GM12865 (cell line): ENCODE results near the gene ZFYVE28.
A peak's percentile ranks its signal among the peaks of the same experiment; 100 is the strongest.
"Not testable (repeated sequence)": the region's sequence is repeated elsewhere in the genome, so short reads cannot be mapped to it uniquely, and the experiment has no call there.

Experiments
- DNase-seq: peaks from one replicate; pipeline ENCODE4 v3.0.0; 2010; ENCODE audit warnings: low read depth
- H3K4me3 ChIP-seq: 2 replicates; pipeline ENCODE4 v1.5.1; 2011; ENCODE audit warnings: mild to moderate bottlenecking, low read depth, low read length, control low read depth
- TF ChIP-seq, protein P1 (sequence below): IDR thresholded peaks from 2 replicates; pipeline ENCODE4 v1.5.1; 2011; ENCODE audit warnings: low read length, control low read depth, low read depth, inconsistent platforms; ENCODE audit not compliant: insufficient read depth; ENCODE audit errors: missing control alignments

The ZFYVE28 gene

DNA sequence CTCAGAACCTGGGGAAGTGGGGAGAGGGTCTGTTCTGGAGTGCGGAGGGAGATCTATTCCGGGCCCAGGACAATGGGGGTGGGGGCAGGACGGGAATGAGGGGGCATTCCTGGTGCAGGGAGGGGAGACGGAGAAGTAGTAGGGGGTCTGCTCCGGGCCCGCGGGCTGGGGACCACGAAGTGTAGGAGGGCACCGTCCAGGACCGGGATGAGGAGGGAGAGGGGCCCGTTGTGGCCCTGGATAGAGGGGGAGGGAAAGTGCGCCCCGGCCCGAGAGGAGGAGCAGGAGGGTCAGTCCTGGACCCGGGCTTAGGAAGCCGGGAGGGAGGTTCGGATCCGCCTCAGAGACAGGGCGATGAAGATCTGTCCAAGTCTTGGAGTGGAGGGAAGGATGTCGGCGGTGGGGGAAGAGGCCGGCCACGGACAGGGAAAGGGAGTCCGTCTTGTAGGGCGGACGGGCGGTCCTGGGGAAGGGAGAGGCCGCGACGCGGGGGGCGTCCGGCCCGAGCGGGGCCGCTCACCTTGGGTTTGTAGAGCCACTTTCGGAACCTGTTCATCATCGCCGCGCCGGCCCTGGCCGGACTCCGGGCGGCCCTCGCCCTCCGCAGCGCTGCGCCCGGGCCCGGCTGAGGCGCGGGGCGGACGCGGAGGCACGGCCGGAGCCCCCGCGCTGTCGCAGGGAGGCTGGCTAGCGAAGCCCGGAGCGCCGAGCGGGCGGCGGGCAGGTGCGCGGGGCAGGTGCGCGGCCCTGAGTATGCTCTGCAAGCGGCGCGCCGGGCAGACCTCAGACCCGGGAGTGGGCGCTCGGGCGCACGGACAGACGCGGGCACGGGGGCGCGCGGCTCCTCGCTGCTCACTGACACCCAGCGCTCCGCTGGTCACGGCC is at the start of gene ZFYVE28:
Gene ZFYVE28 (minus strand): TSS at position 881 of the 885 bp plus-strand sequence. CDS start 322 bp downstream, at position 559.
- H3K4me3 ChIP-seq = peak within 1 kb of the TSS; percentile 56
- DNase-seq = no peak
- TF ChIP-seq, protein P1, sequence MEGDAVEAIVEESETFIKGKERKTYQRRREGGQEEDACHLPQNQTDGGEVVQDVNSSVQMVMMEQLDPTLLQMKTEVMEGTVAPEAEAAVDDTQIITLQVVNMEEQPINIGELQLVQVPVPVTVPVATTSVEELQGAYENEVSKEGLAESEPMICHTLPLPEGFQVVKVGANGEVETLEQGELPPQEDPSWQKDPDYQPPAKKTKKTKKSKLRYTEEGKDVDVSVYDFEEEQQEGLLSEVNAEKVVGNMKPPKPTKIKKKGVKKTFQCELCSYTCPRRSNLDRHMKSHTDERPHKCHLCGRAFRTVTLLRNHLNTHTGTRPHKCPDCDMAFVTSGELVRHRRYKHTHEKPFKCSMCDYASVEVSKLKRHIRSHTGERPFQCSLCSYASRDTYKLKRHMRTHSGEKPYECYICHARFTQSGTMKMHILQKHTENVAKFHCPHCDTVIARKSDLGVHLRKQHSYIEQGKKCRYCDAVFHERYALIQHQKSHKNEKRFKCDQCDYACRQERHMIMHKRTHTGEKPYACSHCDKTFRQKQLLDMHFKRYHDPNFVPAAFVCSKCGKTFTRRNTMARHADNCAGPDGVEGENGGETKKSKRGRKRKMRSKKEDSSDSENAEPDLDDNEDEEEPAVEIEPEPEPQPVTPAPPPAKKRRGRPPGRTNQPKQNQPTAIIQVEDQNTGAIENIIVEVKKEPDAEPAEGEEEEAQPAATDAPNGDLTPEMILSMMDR = no peak

DNA sequence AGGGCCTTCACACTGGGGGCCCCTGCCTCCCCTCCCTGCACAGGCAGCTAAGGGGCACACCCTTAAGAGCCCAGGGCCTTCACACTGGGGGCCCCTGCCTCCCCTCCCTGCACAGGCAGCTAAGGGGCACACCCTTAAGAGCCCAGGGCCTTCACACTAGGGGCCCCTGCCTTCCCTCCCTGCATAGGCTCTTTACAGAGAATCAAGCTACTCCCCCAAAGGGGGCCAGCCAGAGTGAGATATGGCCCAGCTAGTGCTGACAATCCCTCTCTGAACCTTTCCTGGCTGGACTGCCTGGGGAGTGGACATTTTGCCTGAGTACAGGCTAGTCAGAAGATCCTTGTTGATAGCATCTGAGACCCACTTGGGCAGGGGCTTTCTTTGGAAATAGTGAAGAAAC is 47.1 kb upstream of the ZFYVE28 start:
- H3K4me3 ChIP-seq = not testable (repeated sequence)

DNA sequence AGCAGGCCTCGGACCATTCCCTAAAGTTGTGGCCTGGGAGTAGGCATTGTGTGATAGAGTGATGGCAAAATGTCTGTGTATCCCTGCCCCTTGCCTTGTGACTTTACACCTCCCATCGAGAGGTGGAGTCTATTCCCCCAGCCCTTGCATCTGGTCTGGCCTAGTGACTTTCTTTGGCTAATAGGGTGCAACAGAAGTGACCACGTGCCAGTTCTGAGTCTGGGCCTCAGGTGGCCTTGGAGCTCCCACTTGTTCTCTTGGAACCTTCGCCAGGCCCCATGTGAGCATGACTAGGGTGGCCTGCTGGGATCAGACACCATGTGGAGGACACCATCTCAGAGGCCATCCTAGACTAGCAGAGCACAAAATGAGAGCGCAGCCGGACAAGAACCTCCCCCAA is 46.6 kb upstream of the ZFYVE28 start:
- DNase-seq = no peak

More for the DNA sequence above, 47.1 kb upstream of the ZFYVE28 start:
- not testable (repeated sequence) for DNase-seq

DNA sequence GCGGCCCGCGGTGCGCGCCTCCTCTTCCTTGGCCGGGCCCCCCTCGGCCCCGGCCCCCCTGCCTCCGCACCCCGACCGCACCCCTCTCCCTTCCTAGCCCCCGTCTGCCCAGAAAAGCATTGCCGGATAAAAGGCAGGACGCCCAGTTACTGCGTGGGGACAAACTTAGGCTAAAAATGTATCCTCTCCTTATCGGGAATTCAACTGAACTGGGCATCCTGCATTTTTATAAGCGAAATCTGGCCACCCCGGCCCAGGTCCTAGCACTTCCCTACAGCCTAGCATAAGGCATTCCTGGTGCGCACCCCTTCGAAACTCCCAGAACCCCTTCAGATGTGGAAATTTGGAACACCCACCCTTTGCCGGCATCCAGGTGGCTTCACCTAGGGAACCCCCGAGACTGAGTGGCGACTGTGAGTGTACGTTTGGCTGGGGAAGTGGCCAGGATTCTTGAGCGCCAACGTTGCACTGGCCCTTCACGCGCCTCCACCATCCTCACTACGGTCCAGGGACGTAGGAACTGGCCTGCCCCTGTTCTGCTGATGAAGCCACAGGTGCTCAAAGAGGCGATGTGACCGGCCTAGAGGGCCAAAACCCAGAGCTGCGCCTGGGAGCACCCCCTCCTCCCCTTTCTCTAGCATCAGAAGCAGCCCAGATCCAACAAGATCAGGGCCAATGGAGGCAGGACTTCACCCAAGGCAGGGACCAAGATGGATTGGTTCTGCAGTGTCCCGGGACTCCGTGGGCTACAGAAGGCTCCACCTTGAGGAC is 44.7 kb upstream of the ZFYVE28 start:
- peak overlapping the region; percentile 24; the same call in 1 of the 2 replicates for H3K4me3 ChIP-seq
- TF ChIP-seq, protein P1 = no peak
- no peak for DNase-seq

More for the DNA sequence above, 46.6 kb upstream of the ZFYVE28 start:
- TF ChIP-seq, protein P1 = no peak
- H3K4me3 ChIP-seq = no peak overlapping the region

DNA sequence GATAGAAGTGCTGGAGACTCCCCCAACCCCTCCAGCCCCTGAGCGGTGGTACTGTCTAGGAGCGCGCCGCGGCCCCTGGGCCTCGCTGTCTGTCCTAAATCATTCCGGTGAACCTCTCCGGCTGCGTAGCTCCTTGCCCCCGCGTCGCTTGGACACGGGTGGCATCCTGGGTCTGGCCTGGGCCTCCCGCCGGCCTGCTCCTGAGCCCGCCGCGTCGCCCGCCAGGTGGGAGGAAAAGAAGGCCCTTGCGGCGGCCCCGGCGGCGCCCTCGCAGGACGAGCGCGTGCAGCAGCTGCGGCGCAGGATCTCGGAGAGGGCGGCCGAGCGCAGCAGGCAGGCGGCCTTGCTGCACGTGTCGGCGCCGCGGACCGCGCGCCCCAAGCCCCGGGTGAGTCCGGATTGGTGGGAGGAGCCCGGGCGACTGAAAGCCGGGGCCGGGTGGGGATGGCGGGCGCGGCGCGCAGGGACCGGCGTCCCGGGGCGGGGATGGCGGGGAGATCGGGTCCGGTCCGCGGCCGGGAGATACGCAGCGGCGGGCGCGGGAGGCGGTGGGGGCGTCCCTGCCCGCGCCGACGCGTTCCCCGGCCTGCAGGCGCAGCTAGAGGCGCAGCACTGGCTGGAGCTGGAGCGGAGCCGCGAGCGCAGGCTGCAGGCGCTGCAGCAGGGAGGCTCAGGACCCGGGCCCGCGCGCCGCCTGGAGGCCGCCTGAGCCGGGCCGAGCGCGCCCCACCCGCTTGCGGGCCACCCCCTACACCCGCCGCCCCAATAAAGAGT is 44.0 kb upstream of the ZFYVE28 start:
- TF ChIP-seq, protein P1 = peak; percentile 54
- DNase-seq = peak; percentile 88
- H3K4me3 ChIP-seq = peak overlapping the region; percentile 37; the same call in 1 of the 2 replicates

DNA sequence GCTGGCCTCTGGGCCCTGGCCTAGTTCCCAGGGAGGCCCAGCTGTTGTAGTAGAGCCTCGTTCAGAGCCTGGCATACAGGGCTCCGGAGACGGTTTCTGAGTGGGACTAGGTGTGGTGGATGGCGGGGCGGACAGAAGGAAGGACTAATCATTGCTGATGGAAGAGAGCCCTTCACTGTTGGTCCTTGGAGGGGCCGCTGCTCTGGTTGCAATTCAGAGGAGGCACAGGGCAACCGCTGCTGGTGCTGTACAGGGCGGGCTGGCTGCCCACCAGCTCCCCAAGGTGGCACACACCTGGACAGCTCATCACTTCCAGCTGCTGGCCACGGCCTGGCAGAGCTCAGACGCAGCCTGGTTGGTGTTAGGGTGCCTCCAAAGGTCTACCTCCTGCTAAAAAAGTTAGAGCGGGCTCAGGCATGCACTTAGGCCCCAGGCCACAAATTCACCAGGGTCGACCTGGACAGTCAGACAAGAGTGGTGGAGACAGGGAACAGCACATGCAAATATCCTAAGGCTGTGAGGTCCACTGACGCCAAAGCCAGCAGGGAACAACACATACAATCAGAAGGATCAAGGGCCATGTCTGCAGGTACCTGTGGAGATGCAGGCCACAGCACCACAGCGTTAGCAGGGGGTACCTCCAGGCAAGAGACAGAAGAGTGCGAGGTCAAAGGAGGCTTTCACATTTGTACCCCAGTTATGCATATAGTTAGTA is 43.0 kb upstream of the ZFYVE28 start:
- no peak for DNase-seq
- TF ChIP-seq, protein P1 = no peak
- H3K4me3 ChIP-seq = no peak overlapping the region
